GM19240 (cell line): Measurements from ENCODE around the gene KLHL21.
"Not testable (repeated sequence)": the region's sequence is repeated elsewhere in the genome, so short reads cannot be mapped to it uniquely, and the experiment has no call there.

ENCODE experiments used
- DNase-seq: peaks from one replicate; pipeline ENCODE4 v3.0.0; 2011; ENCODE audit warnings: low spot score; ENCODE audit not compliant: insufficient read length

Gene KLHL21

DNA sequence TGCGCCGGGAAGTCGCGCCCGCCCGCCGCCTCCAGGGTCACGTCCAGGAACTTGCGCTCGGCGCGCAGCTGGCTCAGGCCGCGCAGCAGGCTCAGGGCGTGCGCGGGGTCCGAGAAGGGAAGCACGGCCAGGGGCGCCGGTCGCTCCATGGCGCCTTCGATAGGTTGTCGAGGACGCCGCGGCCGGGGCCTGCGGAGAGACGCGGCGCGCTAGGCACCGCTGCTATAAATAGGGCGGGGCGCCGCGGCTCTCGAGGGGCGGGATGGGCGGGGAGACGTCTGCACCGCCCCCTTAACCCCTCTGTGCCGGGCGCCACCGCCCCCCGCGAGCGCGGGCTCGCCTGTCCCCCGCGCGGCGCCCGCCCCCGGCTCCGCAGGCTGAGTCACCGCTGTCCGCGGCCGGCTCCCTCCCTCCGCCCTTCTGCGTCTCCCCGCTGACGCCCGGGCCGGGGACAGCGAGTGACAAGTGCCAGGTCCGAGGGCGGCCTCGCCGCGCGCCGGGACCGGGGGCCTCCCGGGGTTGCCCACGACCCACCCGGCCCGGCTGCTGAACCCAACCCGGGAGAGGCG, at the start of gene KLHL21:
Gene KLHL21 (minus strand): TSS at position 201 of the 569 bp plus-strand sequence. CDS start 52 bp downstream, at position 149.
- peak; percentile 71 for DNase-seq

DNA sequence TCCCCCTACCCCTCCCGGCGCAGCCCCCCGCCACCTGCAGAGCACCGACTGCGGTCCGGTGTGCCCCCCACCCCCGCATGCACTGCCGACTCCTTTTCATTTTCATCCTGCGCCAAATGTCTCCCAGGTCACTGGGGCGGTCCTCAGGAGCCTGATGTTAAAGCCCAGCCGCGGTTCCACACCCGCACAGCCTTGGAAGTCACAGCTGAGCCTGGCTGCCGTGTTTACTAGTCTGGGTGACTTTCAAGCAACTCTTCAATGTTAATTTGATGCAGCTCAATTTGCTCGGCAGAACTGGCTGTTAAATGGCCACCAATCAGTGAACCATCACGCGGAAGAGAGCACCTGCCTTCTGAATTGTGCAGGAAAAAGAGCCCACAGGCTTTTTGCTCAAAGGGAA, 49.2 kb upstream of the KLHL21 start:
- DNase-seq = no peak

- DNase-seq = no peak
These were observed 45.9 kb upstream of the KLHL21 start for GRCh38 chr1:6648556-6648955.

DNA sequence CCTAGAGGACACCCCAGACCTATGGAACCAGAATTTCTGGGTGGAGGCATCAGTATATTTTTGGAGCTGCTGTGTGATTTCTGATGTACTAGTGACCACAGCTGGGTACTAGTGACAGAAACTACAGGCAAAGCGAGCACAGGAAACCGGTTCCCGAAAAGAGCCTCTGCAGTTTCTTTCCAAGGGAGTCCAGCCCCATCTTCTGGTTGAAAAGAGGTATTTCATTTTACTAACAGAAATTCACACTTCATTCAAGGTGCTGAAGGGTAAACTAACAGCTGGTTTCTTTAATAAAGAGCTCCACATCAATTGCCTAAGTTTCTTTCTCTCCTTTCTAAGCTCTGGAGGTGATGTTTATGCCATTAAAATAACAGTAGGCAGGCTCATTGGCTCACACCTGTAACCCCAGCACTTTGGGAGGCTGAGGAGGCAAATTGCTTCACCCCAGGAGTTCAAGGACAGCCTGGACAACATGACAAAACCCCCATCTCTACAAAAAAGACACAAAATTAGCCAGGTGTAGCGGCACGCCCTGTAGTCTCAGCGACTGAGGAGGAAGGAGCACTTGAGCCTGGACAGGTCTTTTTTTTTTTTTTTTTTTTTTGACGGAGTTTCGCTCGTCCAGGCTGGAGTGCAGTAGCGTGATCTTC, 44.0 kb upstream of the KLHL21 start:
- DNase-seq = peak; percentile 29

DNA sequence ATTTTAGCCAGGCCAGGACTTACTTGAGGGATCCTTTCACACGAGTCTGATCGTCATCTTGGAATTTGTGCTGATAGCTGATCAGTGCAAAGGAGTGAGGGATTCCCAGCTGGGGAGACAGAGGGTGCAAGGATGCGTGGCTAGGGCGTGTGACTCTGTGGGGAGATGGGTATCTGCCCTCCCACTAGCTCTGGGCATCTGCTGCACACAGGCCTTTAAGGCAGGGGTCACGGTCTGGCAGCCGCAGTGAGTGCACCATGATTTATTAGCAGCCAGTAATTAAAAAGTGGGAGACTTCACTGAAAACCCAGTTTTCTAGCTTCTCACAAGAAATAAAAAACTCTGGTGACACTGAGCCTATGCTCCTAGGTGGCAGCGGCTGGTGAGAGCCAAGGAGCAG, 42.3 kb upstream of the KLHL21 start:
- no peak for DNase-seq

DNA sequence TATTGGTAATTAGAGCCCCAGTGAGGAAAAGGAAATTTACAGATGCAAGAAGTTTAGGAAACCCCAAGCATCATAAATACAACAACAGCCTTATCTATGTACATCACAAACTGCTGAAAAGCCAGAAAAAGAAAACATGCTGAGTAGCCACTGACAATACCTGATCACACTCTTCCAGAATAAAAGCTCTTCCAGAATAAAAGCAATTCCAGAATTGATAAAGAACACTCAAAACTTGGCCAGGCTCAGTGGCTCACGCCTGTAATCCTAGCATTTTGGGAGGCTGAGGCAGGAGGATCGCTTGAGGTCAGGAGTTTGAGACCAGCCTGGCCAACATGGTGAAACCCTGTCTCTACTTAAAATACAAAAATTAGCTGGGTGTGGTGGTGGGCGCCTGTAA, 38.2 kb upstream of the KLHL21 start:
- DNase-seq = not testable (repeated sequence)

DNA sequence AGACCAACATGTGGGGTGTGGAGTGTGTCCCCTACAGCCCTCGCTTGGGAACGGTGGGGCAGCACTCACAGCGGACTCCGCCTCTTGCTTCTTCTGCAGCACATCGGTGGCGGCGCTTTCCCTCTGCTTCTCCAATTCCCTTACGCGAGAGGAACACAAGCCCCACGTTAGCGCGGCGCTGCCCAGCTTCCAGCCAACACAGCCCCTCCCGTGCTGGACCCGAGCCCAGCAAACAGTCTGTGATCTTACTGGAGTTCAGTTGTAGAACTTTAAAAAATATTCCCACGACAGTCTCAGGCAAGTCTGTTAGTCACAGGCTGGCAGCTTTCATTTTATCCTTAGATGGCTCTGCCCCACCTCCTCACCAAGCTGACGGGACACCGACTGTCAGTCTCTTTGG, 35.6 kb upstream of the KLHL21 start:
- DNase-seq = no peak

GRCh38 chr1:6637770-6638169, 35.1 kb upstream of the KLHL21 start:
- DNase-seq = no peak

- DNase-seq = not testable (repeated sequence)
These were observed 34.1 kb upstream of the KLHL21 start for GRCh38 chr1:6636778-6637177.

GRCh38 chr1:6635910-6636760, 33.5 kb upstream of the KLHL21 start:
- no peak for DNase-seq

GRCh38 chr1:6635161-6635909, 32.7 kb upstream of the KLHL21 start:
- no peak for DNase-seq

GRCh38 chr1:6634371-6635052, 31.8 kb upstream of the KLHL21 start:
- no peak for DNase-seq

DNA sequence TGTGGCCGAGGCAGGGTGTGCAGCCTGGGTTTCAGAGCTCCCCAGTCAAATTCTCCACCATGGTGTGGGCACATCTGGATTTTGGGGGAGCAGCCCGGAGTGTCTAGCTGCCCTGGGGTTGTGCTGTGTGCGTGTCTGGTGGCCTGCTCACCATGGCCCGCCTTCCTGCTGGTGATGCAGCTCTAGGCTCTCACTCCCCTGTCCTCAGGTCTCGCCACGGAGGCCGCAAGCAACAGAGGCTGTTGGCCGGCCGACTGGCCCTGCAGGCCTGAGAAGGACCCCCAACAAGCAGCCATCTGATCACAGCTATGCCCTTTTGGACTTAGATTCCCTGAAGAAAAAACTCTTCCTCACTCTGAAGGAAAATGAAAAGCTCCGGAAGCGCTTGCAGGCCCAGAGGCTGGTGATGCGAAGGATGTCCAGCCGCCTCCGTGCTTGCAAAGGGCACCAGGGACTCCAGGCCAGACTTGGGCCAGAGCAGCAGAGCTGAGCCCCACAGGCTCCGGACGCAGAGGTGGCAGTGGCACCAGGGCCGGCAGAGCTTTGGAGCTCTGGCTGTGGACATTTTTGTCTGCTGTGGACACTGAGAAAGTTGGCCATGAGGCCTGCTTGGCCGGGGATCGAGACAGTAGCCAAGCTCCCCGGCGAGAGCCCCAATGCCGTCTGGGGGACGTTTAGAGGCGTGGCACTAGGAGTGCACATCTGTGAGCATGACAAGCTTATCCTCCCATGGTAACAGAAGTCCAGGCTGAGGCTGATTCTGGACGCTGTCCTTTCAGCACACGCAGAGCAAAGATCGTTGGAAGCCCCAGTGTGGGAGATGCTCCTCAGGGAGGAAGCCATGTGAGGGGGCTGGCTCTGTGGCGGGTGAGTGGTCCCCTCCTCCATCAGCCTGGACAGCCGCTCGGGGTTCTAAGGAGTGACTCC, 30.2 kb upstream of the KLHL21 start:
- no peak for DNase-seq

DNA sequence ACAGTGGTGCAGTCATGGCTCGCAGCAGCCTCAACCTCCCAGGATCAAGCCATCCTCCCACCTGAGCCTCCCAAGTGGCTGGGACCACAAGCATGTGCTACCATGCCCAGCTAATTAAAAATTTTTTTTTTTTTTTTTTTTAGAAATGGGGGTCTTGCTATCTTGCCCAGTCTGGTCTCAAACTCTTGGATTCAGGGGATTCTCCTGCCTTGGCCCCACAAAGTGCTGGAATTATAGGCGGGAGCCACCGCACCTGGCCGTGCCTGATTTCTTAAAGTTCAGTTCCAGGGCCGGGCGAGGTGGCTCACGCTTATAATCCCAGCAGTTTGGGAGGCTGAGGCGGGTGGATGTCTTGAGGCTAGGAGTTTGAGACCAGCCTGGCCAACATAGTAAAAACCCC, 28.4 kb upstream of the KLHL21 start:
- DNase-seq = no peak

GRCh38 chr1:6630027-6630426, 27.4 kb upstream of the KLHL21 start:
- no peak for DNase-seq

DNA sequence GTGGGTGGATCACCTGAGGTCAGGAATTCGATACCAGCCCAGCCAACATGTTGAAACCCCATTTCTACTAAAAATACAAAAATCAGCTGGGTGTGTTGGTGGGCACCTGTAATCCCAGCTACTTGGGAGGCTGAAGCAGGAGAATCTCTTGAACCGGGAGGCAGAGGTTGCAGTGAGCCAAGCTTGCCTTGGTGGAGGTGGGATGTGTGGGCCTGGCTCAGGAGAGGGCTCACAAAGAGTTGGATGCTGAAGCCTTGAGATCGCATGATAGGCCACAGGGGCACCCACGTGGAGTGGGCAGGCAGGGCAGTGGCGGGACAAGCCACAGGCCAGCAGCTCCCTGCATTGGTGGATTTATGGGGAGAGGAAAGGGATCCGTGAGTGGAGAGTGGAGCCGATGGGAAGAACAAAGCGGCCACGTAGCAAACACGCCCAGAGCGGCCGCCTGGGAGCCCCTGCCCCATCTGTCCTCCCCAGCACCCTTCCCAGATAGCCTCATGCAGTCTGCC, 26.4 kb upstream of the KLHL21 start:
- no peak for DNase-seq

- no peak for DNase-seq
These were observed 25.3 kb upstream of the KLHL21 start for GRCh38 chr1:6627841-6628545.

GRCh38 chr1:6627031-6627430, 24.4 kb upstream of the KLHL21 start:
- no peak for DNase-seq

- peak; percentile 43 for DNase-seq
These were observed 23.0 kb upstream of the KLHL21 start for GRCh38 chr1:6625584-6626149.
